ENCODE results near the gene PLEKHA6.
"Not testable (repeated sequence)": the region's sequence is repeated elsewhere in the genome, so short reads cannot be mapped to it uniquely, and the experiment has no call there.

PLEKHA6 gene

DNA sequence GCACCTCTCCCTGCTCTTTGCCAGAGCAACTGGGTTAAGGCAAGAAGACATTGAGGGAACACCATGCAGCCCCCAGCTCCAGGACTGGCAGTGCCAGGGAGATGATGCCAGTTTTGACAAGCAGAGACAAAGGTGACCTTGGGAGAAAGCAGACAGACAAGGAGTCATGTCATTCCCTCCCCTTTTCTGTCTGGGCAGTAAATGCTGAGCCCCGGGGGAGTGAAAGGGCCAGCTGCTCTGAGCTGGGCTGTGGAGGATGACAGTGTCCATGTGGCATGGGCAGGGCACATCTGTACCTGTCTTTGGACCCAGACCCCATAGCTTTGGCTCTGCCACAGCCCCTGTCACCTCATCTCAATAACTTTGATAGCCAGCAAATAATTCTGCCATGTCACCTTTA, 24.2 kb downstream of the PLEKHA6 start:
- no peak for DNase-seq

DNA sequence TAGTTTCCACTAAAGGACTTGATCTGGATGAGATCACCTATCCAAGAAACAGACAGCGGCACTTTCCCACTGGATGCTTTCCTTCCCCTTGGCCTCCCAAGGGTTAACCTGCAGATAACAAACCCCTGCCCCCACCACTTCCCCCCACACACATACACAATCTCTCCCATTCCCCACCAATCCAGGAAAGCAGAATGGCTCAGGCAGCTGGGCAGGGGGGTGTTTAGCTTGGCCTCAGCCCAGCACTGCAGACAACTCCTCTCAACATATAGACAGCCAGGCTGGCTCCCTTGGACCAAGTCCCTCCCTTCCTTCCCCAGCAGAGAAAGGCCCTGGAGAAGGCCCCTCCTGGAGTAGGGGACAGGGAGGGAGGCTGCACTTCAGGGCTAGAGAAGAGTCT, 24.6 kb downstream of the PLEKHA6 start:
- no peak for DNase-seq

DNA sequence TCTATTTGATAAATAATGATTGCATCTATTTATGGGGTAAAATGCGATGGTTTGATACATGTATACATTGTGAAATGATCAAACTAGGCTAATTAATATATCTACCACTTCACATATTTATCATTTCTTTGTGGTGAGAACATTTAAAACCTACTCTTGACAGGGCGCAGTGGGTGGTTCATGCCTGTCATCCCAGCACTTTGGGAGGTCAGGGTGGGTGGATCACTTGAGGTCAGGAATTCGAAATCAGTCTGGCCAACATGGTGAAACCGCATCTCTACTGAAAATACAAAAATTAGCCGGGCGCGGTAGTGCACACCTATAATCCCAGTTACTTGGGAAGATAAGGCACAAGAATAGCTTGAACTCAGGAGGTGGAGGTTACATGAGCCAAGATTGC, 25.3 kb downstream of the PLEKHA6 start:
- DNase-seq, result no peak

- DNase-seq, result no peak
Observed at GRCh38 chr1:204333427-204333826, 26.3 kb downstream of the PLEKHA6 start.

- DNase-seq, result no peak
Observed at GRCh38 chr1:204331847-204332487, 27.8 kb downstream of the PLEKHA6 start.

GRCh38 chr1:204331275-204331674, 28.5 kb downstream of the PLEKHA6 start:
- DNase-seq, result no peak

- DNase-seq, result not testable (repeated sequence)
Observed at GRCh38 chr1:204327870-204328269, 31.9 kb downstream of the PLEKHA6 start.

- DNase-seq, result no peak
Observed at GRCh38 chr1:204327359-204327758, 32.4 kb downstream of the PLEKHA6 start.

DNA sequence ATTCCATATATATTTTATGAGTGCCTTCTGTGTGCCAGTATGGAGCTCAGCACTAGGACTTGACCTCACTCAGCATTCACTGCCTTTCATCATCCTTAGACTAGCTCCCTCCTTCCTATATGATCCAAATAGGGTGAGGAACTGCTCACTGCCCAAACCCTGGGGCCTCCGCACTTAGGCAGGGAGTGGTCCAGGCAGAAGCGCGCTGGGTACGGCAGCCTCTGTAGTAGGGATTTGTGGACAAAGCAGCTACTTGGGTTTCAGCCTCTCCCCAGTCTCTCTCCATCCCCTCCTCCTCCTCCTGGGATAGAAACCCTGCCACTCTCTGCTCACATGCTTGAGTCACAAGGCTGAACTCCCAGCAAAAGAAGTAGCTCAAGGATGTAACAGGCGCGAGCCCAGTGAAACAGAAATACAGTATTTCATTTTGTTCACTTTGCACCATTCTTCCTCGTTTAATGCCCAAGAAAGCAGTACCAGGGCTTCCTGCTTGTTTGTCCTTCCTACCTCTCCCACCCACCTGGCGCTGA, 32.9 kb downstream of the PLEKHA6 start:
- DNase-seq, result no peak

DNA sequence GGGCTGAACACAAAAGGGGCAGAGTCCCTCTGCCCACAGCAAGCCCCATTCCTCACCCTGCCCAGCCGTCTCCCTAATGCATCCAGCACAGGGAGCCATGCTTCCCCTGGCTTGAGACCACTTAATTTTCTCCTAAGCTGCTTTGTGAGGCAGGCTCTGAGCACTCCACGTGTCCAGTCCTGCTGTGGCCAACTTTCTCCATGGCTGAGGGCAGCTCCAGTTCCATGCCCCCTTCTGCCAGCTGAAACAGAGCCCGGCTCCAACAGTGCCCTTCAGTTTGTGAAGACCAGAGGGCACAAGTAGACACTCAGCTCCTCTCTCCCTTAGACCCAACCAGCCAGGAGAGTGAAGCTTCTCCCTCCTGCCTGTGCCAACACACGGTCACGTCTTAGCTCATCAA, 33.8 kb downstream of the PLEKHA6 start:
- no peak for DNase-seq

DNA sequence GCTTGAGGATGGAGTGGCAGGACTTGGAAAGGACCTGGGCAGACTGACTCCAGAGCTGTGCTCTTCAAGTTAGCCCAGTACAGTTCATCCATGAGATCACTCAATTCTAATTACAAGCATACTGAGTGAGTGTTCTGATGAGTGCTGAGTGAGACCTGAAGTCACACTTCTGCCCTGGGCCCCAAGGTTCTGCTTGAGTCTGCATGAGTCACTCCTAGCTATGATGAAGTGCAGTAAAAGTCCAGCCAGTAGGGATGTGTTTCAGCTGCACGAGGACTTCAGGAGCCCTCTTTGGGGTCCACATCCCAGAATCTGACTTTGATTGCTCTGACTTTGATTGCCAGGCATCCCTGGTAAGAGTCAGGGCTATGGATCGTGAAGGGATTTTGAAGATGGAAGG, 35.8 kb downstream of the PLEKHA6 start:
- no peak for DNase-seq

- no peak for DNase-seq
Observed at GRCh38 chr1:204322339-204322868, 37.3 kb downstream of the PLEKHA6 start.

DNA sequence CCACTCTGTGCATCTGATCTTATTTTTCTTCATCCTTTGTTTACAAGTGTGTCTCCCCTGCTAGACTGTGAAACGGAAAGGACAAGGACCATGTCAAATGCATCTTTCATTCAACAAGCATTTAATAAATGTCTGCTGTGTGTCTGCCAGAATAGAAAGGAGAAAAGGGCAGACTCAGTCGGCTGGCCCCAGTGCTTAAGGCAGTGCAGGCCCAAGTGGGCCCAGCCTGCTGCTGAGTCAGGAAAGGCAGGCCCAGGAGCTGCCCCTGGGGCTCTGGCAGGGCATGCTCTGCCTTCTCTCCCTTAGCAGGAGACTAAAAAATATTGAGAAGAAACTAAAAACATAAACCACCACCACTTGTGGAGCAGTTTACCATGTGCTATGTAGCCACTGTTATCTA, 38.1 kb downstream of the PLEKHA6 start:
- no peak for DNase-seq

DNA sequence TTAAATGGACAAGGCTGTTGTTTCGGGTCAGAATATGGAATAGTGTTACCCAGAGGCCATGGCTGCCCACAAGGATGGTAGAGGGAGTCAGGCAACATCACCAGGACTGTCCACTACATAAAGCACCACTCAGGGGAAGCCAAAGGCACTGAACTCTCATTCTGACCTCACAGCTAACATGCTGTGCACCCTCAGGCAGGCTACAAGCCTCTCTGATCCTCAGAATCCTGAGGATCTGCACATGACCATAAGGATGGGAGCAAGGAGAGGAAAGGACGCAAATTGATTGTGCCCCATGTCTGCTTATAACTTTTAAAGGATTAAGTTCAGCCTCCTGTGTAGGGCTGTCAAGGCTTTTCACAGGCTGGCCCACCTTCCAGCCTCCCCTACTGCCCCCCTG, 38.7 kb downstream of the PLEKHA6 start:
- no peak for DNase-seq

GRCh38 chr1:204320382-204320804, 39.3 kb downstream of the PLEKHA6 start:
- no peak for DNase-seq

- no peak for DNase-seq
Observed at GRCh38 chr1:204319462-204319861, 40.3 kb downstream of the PLEKHA6 start.

- DNase-seq, result no peak
Observed at GRCh38 chr1:204319027-204319426, 40.7 kb downstream of the PLEKHA6 start.

GRCh38 chr1:204318324-204318723, 41.4 kb downstream of the PLEKHA6 start:
- DNase-seq, result no peak

DNA sequence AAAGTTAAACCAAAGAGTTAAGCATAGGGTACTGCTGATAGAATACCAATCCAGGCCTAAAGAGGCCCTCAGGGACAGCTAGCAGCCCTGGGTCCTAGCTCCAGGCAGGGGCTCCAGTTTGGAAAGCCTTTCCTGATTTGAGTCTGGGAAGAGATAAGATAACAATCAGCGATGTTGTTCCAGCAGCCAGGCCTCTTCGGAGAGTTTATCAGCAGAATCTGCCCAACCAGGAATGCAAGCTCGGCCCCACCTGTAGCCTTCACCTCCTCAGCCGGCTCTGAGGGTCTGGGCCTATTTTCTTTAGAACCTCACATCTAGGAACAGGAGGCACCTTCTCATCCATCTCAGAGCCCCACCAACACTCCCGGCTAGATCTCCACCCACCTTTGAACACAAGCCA, 42.6 kb downstream of the PLEKHA6 start:
- DNase-seq, result no peak

- no peak for DNase-seq
Observed at GRCh38 chr1:204316164-204316563, 43.6 kb downstream of the PLEKHA6 start.

GRCh38 chr1:204314893-204315658, 44.7 kb downstream of the PLEKHA6 start:
- no peak for DNase-seq

GRCh38 chr1:204314171-204314892, 45.4 kb downstream of the PLEKHA6 start:
- no peak for DNase-seq

DNA sequence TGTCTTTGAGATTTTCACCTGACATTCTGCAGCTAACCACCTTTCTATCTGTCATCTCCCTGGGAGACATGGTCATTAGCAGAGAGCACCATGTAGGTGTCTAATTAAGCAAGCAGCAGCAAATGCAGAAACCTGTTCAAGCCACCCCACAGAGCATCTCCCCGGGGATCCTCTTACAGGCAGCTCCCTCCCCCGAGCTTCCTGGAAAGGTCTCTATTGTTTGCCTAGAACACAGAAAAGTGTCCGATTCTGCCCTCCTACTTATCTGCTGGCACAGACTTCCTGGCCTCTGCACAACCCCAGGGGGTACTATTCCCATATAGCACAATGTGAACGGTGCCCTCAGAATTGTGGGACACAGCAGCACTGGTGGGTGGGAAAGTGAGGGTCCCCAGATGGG, 46.1 kb downstream of the PLEKHA6 start:
- no peak for DNase-seq
